Fibroblast of mammary gland (primary cell): ENCODE data around the gene NUP210L.
"Not testable (repeated sequence)": the region's sequence is repeated elsewhere in the genome, so short reads cannot be mapped to it uniquely, and the experiment has no call there.

Experiments used
- DNase-seq: peaks from one replicate; pipeline ENCODE4 v3.0.0-alpha.2; 2010; ENCODE audit warnings: low read depth
- H3K4me3 ChIP-seq: 2 replicates; pipeline ENCODE4 v1.5.1; 2011; ENCODE audit warnings: low read depth, mild to moderate bottlenecking, low read length, moderate library complexity; ENCODE audit not compliant: control insufficient read depth
- TF ChIP-seq, protein P1 (sequence below): conservative IDR thresholded peaks from 2 replicates; pipeline ENCODE4 v1.5.1; 2011; ENCODE audit warnings: low read depth, low read length, inconsistent platforms; ENCODE audit not compliant: control insufficient read depth, insufficient read depth

The NUP210L gene

DNA sequence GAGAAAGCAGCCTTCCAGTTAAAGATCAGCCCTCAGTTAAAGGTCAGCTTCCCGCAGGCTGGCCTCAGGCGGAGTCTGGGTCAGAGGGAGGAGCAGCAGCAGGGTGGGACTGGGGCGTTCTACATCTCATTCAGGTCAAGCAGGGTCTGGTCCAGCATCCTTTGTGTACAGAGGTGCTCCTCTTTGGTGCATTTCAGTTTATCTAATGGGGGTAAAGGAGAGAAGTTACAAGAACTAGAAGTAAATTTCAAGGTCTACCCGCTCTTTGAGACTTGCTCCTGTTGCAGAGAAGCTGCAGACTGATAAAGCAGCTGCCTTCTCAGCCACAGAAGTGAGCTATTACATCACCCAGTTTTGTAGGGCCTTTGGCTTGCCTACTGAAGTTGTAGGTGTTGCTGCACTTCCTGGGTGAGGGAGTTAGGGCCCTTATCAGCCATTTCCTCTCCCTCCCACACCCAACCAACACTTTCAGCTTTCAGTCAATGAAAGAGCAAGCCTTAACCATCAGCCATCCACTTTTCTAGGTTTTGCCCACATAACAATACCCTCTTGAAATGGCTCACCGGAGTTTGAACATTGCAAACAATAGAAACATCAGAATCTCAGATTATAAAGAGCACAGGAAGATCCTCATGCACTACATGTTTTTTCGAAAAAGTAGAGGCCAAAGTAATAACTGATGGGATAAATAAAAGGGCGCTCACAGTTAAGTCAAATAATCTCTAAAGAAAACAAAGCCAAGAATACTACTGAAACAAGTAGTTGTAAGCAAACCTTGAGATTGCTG, 2.8 kb upstream of the NUP210L start:
- no peak overlapping the region for H3K4me3 ChIP-seq
- DNase-seq, result peak; percentile 15
- TF ChIP-seq, protein P1, sequence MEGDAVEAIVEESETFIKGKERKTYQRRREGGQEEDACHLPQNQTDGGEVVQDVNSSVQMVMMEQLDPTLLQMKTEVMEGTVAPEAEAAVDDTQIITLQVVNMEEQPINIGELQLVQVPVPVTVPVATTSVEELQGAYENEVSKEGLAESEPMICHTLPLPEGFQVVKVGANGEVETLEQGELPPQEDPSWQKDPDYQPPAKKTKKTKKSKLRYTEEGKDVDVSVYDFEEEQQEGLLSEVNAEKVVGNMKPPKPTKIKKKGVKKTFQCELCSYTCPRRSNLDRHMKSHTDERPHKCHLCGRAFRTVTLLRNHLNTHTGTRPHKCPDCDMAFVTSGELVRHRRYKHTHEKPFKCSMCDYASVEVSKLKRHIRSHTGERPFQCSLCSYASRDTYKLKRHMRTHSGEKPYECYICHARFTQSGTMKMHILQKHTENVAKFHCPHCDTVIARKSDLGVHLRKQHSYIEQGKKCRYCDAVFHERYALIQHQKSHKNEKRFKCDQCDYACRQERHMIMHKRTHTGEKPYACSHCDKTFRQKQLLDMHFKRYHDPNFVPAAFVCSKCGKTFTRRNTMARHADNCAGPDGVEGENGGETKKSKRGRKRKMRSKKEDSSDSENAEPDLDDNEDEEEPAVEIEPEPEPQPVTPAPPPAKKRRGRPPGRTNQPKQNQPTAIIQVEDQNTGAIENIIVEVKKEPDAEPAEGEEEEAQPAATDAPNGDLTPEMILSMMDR, result no peak

DNA sequence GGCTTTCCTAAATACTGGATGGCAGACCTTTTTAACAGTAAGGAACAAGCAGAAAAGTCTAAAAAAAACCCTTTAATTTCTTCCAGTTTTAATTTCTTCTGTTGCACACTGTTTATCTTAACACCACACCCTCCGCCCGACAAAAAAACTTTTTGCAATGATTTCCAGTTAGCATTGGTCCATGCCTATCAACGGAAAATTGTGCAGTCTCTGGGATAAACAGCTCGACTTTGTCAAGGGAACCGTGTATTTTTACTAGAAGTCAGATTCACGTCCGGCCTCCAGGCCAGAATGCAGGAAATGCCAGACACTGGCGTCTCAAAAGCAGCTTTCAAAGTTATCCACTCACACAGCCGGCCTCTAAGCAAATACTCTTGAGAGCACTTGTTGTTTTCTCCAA, 378 bp upstream of the NUP210L start:
- peak; percentile 12 for DNase-seq
- TF ChIP-seq, protein P1, result no peak
- no peak overlapping the region for H3K4me3 ChIP-seq

DNA sequence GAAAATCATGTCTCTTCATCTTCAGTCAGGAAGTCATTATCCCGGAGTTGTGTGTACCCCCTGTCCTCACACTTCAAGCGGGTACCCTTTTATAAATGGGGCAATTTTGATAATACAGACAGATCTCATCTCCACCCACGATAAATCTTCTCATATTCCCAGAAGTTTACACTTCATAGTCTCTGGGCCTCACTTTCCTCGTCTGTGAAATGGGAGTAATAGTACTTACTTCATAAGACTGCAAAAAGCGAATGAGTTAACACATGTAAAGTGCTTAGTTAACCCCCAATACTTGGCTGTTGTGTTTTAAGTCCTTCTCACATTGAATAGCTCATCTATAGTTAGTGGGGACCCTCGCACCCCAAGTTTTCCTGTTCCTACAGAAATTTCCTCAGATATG, 820 bp downstream of the NUP210L start:
- TF ChIP-seq, protein P1, result no peak
- no peak for DNase-seq
- no peak overlapping the region for H3K4me3 ChIP-seq

DNA sequence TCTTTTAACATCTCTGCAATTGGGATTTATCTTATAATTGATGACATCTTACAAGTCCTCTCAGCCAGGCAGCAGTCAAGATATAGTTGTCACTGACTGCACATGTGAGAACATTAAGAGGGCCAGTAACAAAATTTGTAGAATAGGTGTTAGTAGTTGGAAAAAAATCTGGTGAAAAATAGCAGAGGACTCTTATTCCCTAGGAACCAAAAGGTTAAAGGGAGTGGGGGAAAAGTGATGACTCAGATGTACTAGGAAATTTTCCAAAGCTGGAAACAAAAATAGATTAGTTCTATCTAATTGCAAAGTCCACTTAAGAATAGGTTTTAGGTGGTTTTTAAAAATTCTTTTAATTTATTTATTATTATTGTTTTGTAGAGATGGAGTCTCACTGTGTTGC, 3.6 kb downstream of the NUP210L start:
- H3K4me3 ChIP-seq, result no peak overlapping the region
- TF ChIP-seq, protein P1, result no peak
- peak; percentile 76 for DNase-seq

DNA sequence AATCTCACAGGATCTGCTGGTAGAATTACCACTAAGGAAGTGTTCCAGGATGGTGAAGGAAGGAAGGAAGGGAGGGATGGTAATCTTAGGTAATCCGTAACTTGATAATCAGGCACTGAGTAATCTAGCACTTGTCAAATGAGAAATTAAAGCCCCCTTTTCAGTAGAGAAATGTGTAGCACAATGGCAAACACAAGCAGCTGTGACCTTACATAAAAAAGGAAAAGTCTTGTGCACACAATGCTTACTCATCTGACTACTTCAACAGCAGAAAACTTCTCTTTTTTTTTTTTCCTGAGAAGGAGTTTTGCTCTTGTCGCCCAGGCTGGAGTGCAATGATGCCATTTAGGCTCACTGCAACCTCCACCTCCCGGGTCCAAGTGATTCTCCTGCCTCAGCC, 6.1 kb downstream of the NUP210L start:
- no peak overlapping the region for H3K4me3 ChIP-seq
- peak; percentile 28 for DNase-seq
- TF ChIP-seq, protein P1, result no peak

DNA sequence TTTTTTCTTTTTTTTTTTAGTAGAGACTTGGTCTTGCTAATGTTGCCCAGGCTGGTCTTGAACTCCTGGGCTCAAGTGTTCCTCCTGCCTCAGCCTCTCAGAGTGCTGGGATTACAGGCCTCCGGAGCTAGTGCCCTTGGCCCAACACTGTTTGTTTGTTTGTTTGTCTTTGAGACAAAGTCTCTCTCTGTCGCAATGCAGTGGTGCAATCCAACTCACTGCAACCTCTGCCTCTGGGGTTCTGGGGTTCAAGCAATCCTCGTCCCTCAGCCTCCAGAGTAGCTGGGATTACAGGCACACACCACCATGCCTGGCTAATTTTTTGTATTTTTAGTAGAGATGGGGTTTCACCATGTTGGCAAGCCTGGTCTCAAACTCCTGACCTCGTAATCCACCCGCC, 7.4 kb downstream of the NUP210L start:
- not testable (repeated sequence) for DNase-seq, H3K4me3 ChIP-seq

DNA sequence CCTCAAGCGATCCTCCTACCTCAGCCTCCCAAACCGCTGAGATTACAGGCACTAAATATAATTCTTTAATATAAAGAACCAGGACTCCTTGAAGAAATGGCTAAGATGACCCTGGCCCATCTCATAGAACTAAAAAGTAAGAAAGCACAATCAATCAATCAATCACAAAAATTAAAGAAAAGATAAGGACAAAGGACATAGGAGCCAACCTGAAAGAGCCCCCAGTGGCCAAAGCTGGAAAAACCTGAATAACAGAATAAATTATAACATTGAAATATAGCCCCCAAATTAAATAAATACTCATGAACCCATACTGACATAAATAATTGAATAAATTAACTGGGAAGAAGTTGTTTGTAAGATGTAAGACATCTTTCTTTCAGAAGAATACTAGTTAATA, 8.9 kb downstream of the NUP210L start:
- H3K4me3 ChIP-seq, result no peak overlapping the region
- no peak for DNase-seq
- TF ChIP-seq, protein P1, result peak; percentile 52
